Psoas muscle (tissue), 8 donors: ENCODE results near the gene RNF125. TPM values are rescaled to one million over a fixed set of nuclear protein-coding genes. Genes with fewer than 3 reads are reported as not detected.

Experiments
- ATAC-seq, 4 donors: fragments of 200-7000 bp; cut with Tn5 transposase; one replicate each; pipeline ENCODE4 v1.9.1; 2020; ENCODE audit warnings: moderate library complexity in 3 of 4, mild to moderate bottlenecking in 2 of 4
- DNase-seq, 2 donors: peaks; one replicate each; pipeline ENCODE4 v3.0.0-alpha.2; 2020
- H3K27ac ChIP-seq: fragments of 200-600 bp; one replicate; pipeline ENCODE4 v1.8.0; 2022
- H3K27me3 ChIP-seq, 3 donors: fragments of 200-600 bp in 1 of 3; one replicate each; pipeline versions ENCODE4 v1.6.1 to v1.8.0; 2013 to 2022; ENCODE audit warnings: low read length in 2 of 3, mild to moderate bottlenecking in 2 of 3, moderate library complexity in 1 of 3; ENCODE audit not compliant: insufficient read depth in 3 of 3
- H3K36me3 ChIP-seq, 2 donors: fragments of 200-600 bp in 1 of 2; one replicate each; pipeline versions ENCODE4 v1.6.1 to v1.8.0; 2013 to 2022; ENCODE audit warnings: low read depth in 1 of 2, mild to moderate bottlenecking in 1 of 2, moderate library complexity in 1 of 2; ENCODE audit not compliant: insufficient read depth in 1 of 2
- H3K4me1 ChIP-seq: fragments of 200-600 bp; one replicate; pipeline ENCODE4 v1.8.0; 2022
- H3K4me3 ChIP-seq: fragments of 200-600 bp; one replicate; pipeline ENCODE4 v1.8.0; 2022; ENCODE audit warnings: mild to moderate bottlenecking
- H3K9me3 ChIP-seq: fragments of 200-600 bp; one replicate; pipeline ENCODE4 v1.8.0; 2022
- CTCF ChIP-seq: fragments of 200-600 bp; IDR thresholded peaks from one replicate; pipeline ENCODE4 v1.8.0; 2022; ENCODE audit warnings: antibody characterized with exemption
- WGBS, 3 donors: extraction: QIAGEN DNeasy Blood & Tissue Kit; methylation state at CpG; one replicate each; pipeline versions ENCODE4 v1.1.6 to v1.1.7; 2013; 5-methylcytosine and 5-hydroxymethylcytosine counted together
- intact Hi-C, 2 donors: fragments of 100-400 bp; cut with DNase I; formaldehyde crosslinking; loops; one replicate each; pipeline versions ENCODE4 v1.11.0 to v1.14.2; 2022
- polyA plus RNA-seq, 3 donors: library from polyadenylated mRNA; stranded (reverse); fragments of 200-250 nt; gene quantifications; one replicate each; pipeline ENCODE4 v1.2.3, GENCODE V29; 2013
- total RNA-seq, 4 donors: library from RNA; stranded (reverse); fragmentation: NEBNext Ultra II Directional in 2 of 4; extraction: Animal tissue kit (Norgen Biotek cat#: 25700) in 2 of 4; gene quantifications; one replicate each; pipeline versions ENCODE4 v1.2.1 to v1.2.4, GENCODE V29; 2021 to 2023
- donor health status: healthy with polysubstance abuse.
- donor health status: DM: no; HTN: no; CAD: no; lungs with moderate emphysema.
- donor health status: Bipolar disorder and iron deficiency.
- donor health status: healthy.
- donor health status: DM: yes; HTN: yes; CAD: no.
- donor health status: DM: no; HTN: no; CAD: no.
- donor health status: DM: no; HTN: no; CAD: no.
- donor health status: DM: yes; HTN: yes; CAD: no.

Gene RNF125
- total and polyA plus RNA-seq, 7 donors, result 1.2 to 4.2 (median 1.8) TPM

- no peak for TF ChIP-seq CTCF
- Histone ChIP-seq H3K4me1 (no peaks in the 10 kb centered on the region), H3K27me3 (no peaks in the 10 kb centered on the region), H3K4me3 (no peak overlapping the region), H3K9me3 (no peaks in the 10 kb centered on the region), H3K27ac (no peak overlapping the region), H3K36me3 (no peaks in the 10 kb centered on the region)
- ATAC-seq (no peak), DNase-seq (no peak)
- intact Hi-C loops, result no loop called here
- WGBS, 3 donors, result 83 to 88% (median 87%) methylated on average over 9 of the region's 9 CpGs
Observed at GRCh38 chr18:32032609-32033008, 14.0 kb downstream of the RNF125 start.

- ATAC-seq (no peak), DNase-seq (no peak)
- Histone ChIP-seq H3K36me3 (no peaks in the 10 kb centered on the region), H3K27me3 (no peaks in the 10 kb centered on the region), H3K4me1 (no peaks in the 10 kb centered on the region), H3K9me3 (no peaks in the 10 kb centered on the region), H3K4me3 (no peak overlapping the region), H3K27ac (no peak overlapping the region)
- no peak for TF ChIP-seq CTCF
- intact Hi-C loops, result no loop called here
- 86 to 96% (median 90%) methylated on average over 5 of the region's 5 CpGs for WGBS, 3 donors
Observed at GRCh38 chr18:32036506-32037180, 18.0 kb downstream of the RNF125 start.

GRCh38 chr18:32037616-32038015 is 19.0 kb downstream of the RNF125 start:
- 97 to 98% (median 97%) methylated on average over 10 of the region's 10 CpGs for WGBS, 3 donors
- no peak for TF ChIP-seq CTCF
- Histone ChIP-seq H3K9me3 (no peaks in the 10 kb centered on the region), H3K27me3 (no peaks in the 10 kb centered on the region), H3K27ac (no peak overlapping the region), H3K36me3 (no peaks in the 10 kb centered on the region), H3K4me3 (no peak overlapping the region), H3K4me1 (no peaks in the 10 kb centered on the region)
- no peak for DNase-seq
- ATAC-seq, result no peak
- intact Hi-C loops, result no loop called here

GRCh38 chr18:32040936-32041335 is 22.3 kb downstream of the RNF125 start:
- Histone ChIP-seq H3K9me3 (no peaks in the 10 kb centered on the region), H3K27ac (no peak overlapping the region), H3K36me3 (no peaks in the 10 kb centered on the region), H3K4me3 (no peak overlapping the region), H3K4me1 (no peaks in the 10 kb centered on the region), H3K27me3 (no peaks in the 10 kb centered on the region)
- DNase-seq, result no peak
- ATAC-seq, result no peak
- 28 to 58% (median 45%) methylated on average over 3 of the region's 3 CpGs for WGBS, 3 donors
- intact Hi-C loops, result no loop called here
- no peak for TF ChIP-seq CTCF

- no peaks in the 10 kb centered on the region for H3K36me3 ChIP-seq
- H3K27me3 ChIP-seq, result no peaks in the 10 kb centered on the region
- intact Hi-C loops, result no loop called here
- no peak overlapping the region for H3K27ac ChIP-seq
- no peak overlapping the region for H3K4me3 ChIP-seq
- no peaks in the 10 kb centered on the region for H3K4me1 ChIP-seq
- no peak for TF ChIP-seq CTCF
- DNase-seq (no peak), ATAC-seq (no peak)
- H3K9me3 ChIP-seq, result no peaks in the 10 kb centered on the region
Observed at GRCh38 chr18:32042337-32042736, 23.7 kb downstream of the RNF125 start.
